ENCODE data around the gene HSF5.

DNA sequence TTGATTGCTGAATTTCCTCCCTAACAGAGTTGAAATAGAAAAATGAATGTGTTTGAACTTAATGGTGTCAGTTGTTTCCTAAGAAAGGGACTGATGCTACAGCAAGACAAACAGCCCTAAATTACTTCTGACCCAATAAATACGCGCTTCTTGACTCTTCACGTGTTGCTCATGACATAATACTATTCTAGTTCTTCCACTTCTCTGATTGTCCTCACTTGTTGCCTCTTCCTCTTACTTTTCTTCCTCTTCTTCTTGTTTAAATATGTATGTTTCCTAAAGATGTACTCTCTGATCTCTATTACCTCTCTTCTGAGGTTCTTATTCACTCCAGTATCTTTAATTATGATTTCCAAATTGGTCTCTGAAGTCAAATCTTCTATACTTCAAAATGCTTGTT, 103.3 kb downstream of the HSF5 start:
- TF ChIP-seq, protein P1, sequence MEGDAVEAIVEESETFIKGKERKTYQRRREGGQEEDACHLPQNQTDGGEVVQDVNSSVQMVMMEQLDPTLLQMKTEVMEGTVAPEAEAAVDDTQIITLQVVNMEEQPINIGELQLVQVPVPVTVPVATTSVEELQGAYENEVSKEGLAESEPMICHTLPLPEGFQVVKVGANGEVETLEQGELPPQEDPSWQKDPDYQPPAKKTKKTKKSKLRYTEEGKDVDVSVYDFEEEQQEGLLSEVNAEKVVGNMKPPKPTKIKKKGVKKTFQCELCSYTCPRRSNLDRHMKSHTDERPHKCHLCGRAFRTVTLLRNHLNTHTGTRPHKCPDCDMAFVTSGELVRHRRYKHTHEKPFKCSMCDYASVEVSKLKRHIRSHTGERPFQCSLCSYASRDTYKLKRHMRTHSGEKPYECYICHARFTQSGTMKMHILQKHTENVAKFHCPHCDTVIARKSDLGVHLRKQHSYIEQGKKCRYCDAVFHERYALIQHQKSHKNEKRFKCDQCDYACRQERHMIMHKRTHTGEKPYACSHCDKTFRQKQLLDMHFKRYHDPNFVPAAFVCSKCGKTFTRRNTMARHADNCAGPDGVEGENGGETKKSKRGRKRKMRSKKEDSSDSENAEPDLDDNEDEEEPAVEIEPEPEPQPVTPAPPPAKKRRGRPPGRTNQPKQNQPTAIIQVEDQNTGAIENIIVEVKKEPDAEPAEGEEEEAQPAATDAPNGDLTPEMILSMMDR (IDR thresholded peaks at IDR 0.05): no peak
- no peak for TF ChIP-seq POLR2AphosphoS5 (IDR thresholded peaks at IDR 0.05)
- no peak for TF ChIP-seq EP300 (IDR thresholded peaks at IDR 0.05)

All from upper lobe of left lung (tissue), 4 donors.